Mucosa of descending colon (tissue), 3 donors: ENCODE data around the gene ERG28. TPM values are rescaled to one million over a fixed set of nuclear protein-coding genes. Genes with fewer than 3 reads are reported as not detected.

ENCODE experiments used
- ATAC-seq: fragments of 200-7000 bp; cut with Tn5 transposase; one replicate; pipeline ENCODE4 v1.9.1; 2020; ENCODE audit warnings: mild to moderate bottlenecking, moderate library complexity
- DNase-seq, 3 donors: peaks; one replicate each; pipeline ENCODE4 v3.0.0-alpha.2; 2020
- H3K36me3 ChIP-seq: fragments of 200-600 bp; one replicate; pipeline ENCODE4 v1.8.0; 2021; ENCODE audit warnings: low read depth, mild to moderate bottlenecking
- H3K4me1 ChIP-seq: fragments of 200-600 bp; one replicate; pipeline ENCODE4 v1.8.0; 2021; ENCODE audit warnings: low read depth, mild to moderate bottlenecking
- H3K4me3 ChIP-seq: fragments of 200-600 bp; one replicate; pipeline ENCODE4 v1.8.0; 2021; ENCODE audit warnings: mild to moderate bottlenecking
- H3K9me3 ChIP-seq: fragments of 200-600 bp; one replicate; pipeline ENCODE4 v1.8.0; 2021; ENCODE audit warnings: mild to moderate bottlenecking
- intact Hi-C, 2 donors: fragments of 100-400 bp; cut with DNase I in 1 of 2; cut with micrococcal nuclease in 1 of 2; formaldehyde crosslinking; loops; one replicate each; pipeline versions ENCODE4 v1.11.0 to v1.11.1; 2022; cut with DNase I, micrococcal nuclease
- total RNA-seq, 3 donors: library from RNA; stranded (reverse); fragmentation: NEBNext Ultra II Directional in 2 of 3; extraction: Animal tissue kit (Norgen Biotek cat#: 25700) in 2 of 3; gene quantifications; one replicate each; pipeline versions ENCODE4 v1.2.1 to v1.2.4, GENCODE V29; 2021 to 2023
- TF ChIP-seq, protein P1 (sequence below): fragments of 200-600 bp; IDR thresholded peaks from one replicate; pipeline ENCODE4 v1.8.0; 2022; ENCODE audit warnings: antibody characterized with exemption, mild to moderate bottlenecking
- donor health status: DM: no; HTN: no; CAD: no; lungs with moderate emphysema.
- donor health status: DM: no; HTN: no; CAD: no.
- donor health status: DM: no; HTN: yes; CAD: no.

The ERG28 gene
- total RNA-seq, 3 donors from 2014 or later = 13.5 to 23.9 (median 23.7) TPM

DNA sequence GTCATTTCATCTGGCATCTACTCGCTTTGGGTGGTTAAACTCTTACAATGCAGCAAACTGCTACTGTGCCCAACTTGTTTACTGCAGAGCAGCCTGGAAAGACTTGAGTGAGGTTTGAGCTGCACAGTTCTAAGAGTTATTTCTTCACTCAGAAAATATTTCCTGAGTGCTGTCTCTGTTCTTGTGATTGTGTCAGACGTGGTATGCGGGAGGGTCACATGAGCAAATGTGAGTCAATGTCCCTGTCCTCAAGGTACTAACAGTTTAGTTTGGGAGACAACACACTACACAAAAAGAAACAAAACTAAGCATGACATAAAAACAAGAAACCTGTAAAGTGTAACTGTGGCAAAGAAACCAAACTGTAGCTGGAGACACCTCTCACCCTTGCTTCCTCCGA is 49.8 kb downstream of the ERG28 start:
- DNase-seq (no peak), ATAC-seq (no peak)
- no peak overlapping the region for H3K4me3 ChIP-seq

DNA sequence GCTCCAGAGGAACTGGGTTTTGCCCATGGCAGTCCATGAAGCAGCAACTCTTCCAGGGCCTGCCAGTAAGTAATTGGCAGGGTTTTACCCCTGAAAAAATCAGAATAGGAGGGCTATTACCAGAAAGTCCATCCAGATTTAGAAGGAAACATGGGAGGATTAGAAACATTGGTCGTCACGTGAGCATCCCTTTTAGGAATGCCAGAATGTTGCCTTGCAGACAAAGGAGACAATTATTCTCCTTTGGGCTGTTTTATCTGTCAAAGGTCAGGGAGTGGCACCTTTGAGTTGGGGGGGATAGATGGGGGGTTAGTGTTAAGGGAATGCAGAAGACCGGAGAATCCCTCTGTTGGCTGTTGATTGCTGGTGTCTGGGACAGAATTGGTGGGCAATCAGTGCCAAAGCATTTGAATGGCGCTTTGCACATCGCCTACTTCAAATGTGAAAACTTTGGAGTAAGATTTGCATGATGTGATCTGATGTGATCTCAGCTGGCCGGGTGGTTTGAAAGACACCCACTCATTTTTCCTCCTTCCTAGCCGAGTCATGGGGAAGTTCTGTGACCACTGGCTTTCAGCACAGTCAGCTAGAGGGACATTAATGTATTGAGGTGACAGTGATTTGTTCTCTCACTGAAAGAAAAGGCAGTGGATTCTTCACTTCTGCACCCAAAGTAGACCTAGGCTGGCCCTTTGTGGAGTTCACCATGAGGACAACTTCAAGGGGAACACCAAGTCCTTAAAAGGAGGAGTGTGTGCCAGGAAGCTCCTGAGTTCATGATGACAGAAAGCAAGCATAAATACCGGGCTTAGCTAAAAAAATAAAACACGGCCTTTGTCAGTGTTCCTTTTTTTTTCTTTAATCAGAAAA is 50.8 kb downstream of the ERG28 start:
- TF ChIP-seq, protein P1, sequence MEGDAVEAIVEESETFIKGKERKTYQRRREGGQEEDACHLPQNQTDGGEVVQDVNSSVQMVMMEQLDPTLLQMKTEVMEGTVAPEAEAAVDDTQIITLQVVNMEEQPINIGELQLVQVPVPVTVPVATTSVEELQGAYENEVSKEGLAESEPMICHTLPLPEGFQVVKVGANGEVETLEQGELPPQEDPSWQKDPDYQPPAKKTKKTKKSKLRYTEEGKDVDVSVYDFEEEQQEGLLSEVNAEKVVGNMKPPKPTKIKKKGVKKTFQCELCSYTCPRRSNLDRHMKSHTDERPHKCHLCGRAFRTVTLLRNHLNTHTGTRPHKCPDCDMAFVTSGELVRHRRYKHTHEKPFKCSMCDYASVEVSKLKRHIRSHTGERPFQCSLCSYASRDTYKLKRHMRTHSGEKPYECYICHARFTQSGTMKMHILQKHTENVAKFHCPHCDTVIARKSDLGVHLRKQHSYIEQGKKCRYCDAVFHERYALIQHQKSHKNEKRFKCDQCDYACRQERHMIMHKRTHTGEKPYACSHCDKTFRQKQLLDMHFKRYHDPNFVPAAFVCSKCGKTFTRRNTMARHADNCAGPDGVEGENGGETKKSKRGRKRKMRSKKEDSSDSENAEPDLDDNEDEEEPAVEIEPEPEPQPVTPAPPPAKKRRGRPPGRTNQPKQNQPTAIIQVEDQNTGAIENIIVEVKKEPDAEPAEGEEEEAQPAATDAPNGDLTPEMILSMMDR = no peak
- Histone ChIP-seq H3K4me3 (no peak overlapping the region), H3K9me3 (no peaks in the 10 kb centered on the region), H3K4me1 (no peaks in the 10 kb centered on the region), H3K36me3 (no peaks in the 10 kb centered on the region)
- no peak for DNase-seq
- intact Hi-C loops = no loop called here
- peak; percentile 10 for ATAC-seq

More for the DNA sequence above, 49.8 kb downstream of the ERG28 start:
- no peaks in the 10 kb centered on the region for H3K4me1 ChIP-seq
- intact Hi-C loops = no loop called here
- TF ChIP-seq, protein P1 = no peak
- H3K9me3 ChIP-seq = no peaks in the 10 kb centered on the region
- H3K36me3 ChIP-seq = no peaks in the 10 kb centered on the region

DNA sequence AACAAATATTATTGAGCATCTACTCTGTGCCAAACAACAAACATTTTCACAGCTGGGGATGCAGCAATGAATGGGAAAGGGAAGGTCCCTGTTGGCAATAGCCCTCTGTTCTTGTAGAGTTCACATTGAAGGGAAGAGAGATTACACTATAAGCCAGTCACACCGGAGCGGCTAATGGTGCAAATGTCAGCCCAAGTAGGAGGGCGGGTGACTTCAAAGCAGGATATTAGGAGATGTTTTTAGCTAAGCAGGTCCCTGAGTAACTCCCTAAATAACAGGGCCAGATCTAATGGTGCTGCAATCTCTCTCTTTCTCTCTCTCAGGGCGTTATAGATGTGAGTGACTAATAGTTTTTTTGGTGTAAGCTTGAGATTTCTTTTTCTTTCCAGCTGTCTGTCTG is 51.6 kb downstream of the ERG28 start:
- ATAC-seq = no peak

DNA sequence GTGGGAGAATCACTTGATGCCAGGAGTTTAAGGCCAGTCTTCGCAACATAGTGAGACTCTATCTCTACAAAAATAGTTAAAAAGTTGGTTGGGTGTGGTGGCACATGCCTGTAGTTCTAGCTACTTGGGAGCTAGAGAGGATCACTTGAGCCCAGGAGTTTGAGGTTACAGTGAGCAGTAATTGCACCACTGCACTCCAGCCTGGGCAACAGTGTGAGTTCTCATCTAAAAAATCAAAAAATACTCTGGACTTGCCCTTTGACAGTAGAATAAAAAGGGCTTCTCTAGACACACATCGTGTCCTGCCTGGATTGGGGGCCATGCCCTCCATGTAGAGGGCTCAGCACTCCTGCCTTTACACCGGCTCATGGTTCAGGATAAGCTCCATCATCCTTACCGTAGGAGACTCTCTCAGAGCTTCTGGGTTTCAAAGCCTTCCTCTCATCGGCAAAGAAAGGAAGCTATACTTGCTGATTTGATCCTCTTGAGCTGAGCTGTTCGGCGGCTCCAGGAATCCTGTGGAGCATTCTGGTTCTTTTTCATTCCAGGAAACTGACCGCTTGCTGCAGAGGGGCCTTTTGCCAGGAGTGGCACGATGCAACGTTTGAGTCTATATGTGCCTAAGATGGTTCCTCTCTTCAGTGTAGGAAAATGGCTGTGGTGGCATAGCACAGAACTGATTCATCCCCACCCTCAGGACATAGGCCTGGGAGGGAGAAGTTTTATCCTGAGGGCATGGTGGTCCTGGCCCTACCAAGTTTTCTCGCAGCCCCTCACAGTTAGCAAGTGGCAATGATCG is 52.6 kb downstream of the ERG28 start:
- TF ChIP-seq, protein P1 = no peak
- H3K4me3 ChIP-seq = no peak overlapping the region
- DNase-seq = no peak

More for the DNA sequence above, 51.6 kb downstream of the ERG28 start:
- DNase-seq = no peak
- TF ChIP-seq, protein P1 = no peak
- Histone ChIP-seq H3K4me3 (no peak overlapping the region), H3K36me3 (no peaks in the 10 kb centered on the region), H3K9me3 (no peaks in the 10 kb centered on the region), H3K4me1 (no peaks in the 10 kb centered on the region)
- intact Hi-C loops = no loop called here

DNA sequence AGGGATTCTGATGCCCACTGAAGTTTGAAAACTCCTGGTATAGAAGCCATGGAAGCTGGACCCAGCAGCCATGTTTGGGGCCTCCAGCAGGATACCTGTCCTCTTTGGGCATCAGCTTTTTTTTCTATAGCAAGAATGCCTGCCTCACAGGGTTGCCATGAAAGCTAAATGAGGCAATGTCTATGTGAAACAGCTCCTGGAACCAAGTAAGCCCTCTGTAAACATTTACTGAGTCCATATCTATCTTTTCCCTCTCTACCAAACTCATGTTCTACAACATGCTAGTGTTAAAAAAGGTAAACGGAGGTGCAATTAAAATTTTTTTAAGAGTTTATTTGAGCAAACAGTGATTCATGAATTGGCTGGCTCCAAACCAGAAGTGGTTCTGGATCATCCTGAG is 53.6 kb downstream of the ERG28 start:
- no peak for ATAC-seq
- Histone ChIP-seq H3K36me3 (no peaks in the 10 kb centered on the region), H3K4me3 (no peak overlapping the region), H3K9me3 (no peaks in the 10 kb centered on the region), H3K4me1 (no peaks in the 10 kb centered on the region)
- TF ChIP-seq, protein P1 = no peak
- intact Hi-C loops = no loop called here
- no peak for DNase-seq

More for the DNA sequence above, 52.6 kb downstream of the ERG28 start:
- Histone ChIP-seq H3K4me1 (no peaks in the 10 kb centered on the region), H3K36me3 (no peaks in the 10 kb centered on the region), H3K9me3 (no peaks in the 10 kb centered on the region)
- no peak for ATAC-seq
- intact Hi-C loops = no loop called here
